Endothelial cell of hepatic sinusoid (primary cell): Measurements from ENCODE around the gene MTHFD2.
"Not testable (repeated sequence)": the region's sequence is repeated elsewhere in the genome, so short reads cannot be mapped to it uniquely, and the experiment has no call there.

Source experiments
- in situ Hi-C: cut with HindIII; loops from 2 replicates; pipeline ENCODE4 v1.10.0; 2017; ENCODE audit warnings: low sequenced_read_pairs

MTHFD2 gene

GRCh38 chr2:74197049-74197448 lies 1.4 kb upstream of the MTHFD2 start:
- in situ Hi-C loops, result no loop called here

- in situ Hi-C loops, result no loop called here
These were observed 373 bp upstream of the MTHFD2 start for GRCh38 chr2:74198023-74198460.

GRCh38 chr2:74199275-74199701 lies 873 bp downstream of the MTHFD2 start:
- in situ Hi-C loops, result no loop called here

- in situ Hi-C loops, result no loop called here
These were observed 1.5 kb downstream of the MTHFD2 start for GRCh38 chr2:74199871-74200305.

GRCh38 chr2:74201196-74201595 lies 2.8 kb downstream of the MTHFD2 start:
- in situ Hi-C loops, result no loop called here

- in situ Hi-C loops, result no loop called here
These were observed 3.2 kb downstream of the MTHFD2 start for GRCh38 chr2:74201596-74201995.

- in situ Hi-C loops, result no loop called here
These were observed 6.0 kb downstream of the MTHFD2 start for GRCh38 chr2:74204436-74204835.

- in situ Hi-C loops, result no loop called here
These were observed 6.7 kb downstream of the MTHFD2 start for GRCh38 chr2:74205113-74205512.

- in situ Hi-C loops, result no loop called here
These were observed 7.2 kb downstream of the MTHFD2 start for GRCh38 chr2:74205596-74205995.

GRCh38 chr2:74206180-74206688 lies 7.8 kb downstream of the MTHFD2 start:
- in situ Hi-C loops, result no loop called here

- in situ Hi-C loops, result no loop called here
These were observed 14.4 kb downstream of the MTHFD2 start for GRCh38 chr2:74212702-74213410.

- in situ Hi-C loops, result not testable (repeated sequence)
These were observed 17.4 kb downstream of the MTHFD2 start for GRCh38 chr2:74215771-74216170.

- in situ Hi-C loops, result no loop called here
These were observed 18.2 kb downstream of the MTHFD2 start for GRCh38 chr2:74216642-74217041.

- in situ Hi-C loops, result no loop called here
These were observed 21.6 kb downstream of the MTHFD2 start for GRCh38 chr2:74219846-74220486.

GRCh38 chr2:74221091-74221490 lies 22.7 kb downstream of the MTHFD2 start:
- in situ Hi-C loops, result no loop called here

GRCh38 chr2:74221604-74222299 lies 23.3 kb downstream of the MTHFD2 start:
- in situ Hi-C loops, result no loop called here

GRCh38 chr2:74222300-74222650 lies 23.9 kb downstream of the MTHFD2 start:
- in situ Hi-C loops, result no loop called here

GRCh38 chr2:74223941-74224770 lies 25.7 kb downstream of the MTHFD2 start:
- in situ Hi-C loops, result no loop called here

- in situ Hi-C loops, result no loop called here
These were observed 27.5 kb downstream of the MTHFD2 start for GRCh38 chr2:74225698-74226459.

- in situ Hi-C loops, result no loop called here
These were observed 28.3 kb downstream of the MTHFD2 start for GRCh38 chr2:74226648-74227213.
